AG04449 (cell line): ENCODE data around the gene PEX26.

Experiments
- CTCF ChIA-PET: fragments of 350-600 bp; formaldehyde crosslinking; extraction: SDS; loops from one replicate; lab custom pipeline; 2021; ENCODE audit warnings: antibody characterized with exemption; lab: Yijun Ruan, JAX
- POLR2A ChIA-PET: fragments of 400-600, 350-600 bp; formaldehyde crosslinking; extraction: SDS; loops from one replicate; lab custom pipeline; 2020; ENCODE audit warnings: antibody characterized with exemption, inconsistent platforms; lab: Yijun Ruan, JAX
- DNase-seq: peaks from one replicate; pipeline ENCODE4 v3.0.0-alpha.2; 2010; ENCODE audit warnings: low read depth, low spot score
- H3K4me3 ChIP-seq: 2 replicates; pipeline ENCODE4 v1.5.1; 2011; ENCODE audit warnings: low read depth, mild to moderate bottlenecking, control low read depth, low read length
- TF ChIP-seq, protein P1 (sequence below): IDR thresholded peaks from one replicate; pipeline ENCODE4 v1.5.1; 2011; ENCODE audit warnings: mild to moderate bottlenecking, moderate library complexity, low read length, control low read depth, inconsistent platforms; ENCODE audit not compliant: insufficient read depth; ENCODE audit errors: missing control alignments

Gene PEX26

DNA sequence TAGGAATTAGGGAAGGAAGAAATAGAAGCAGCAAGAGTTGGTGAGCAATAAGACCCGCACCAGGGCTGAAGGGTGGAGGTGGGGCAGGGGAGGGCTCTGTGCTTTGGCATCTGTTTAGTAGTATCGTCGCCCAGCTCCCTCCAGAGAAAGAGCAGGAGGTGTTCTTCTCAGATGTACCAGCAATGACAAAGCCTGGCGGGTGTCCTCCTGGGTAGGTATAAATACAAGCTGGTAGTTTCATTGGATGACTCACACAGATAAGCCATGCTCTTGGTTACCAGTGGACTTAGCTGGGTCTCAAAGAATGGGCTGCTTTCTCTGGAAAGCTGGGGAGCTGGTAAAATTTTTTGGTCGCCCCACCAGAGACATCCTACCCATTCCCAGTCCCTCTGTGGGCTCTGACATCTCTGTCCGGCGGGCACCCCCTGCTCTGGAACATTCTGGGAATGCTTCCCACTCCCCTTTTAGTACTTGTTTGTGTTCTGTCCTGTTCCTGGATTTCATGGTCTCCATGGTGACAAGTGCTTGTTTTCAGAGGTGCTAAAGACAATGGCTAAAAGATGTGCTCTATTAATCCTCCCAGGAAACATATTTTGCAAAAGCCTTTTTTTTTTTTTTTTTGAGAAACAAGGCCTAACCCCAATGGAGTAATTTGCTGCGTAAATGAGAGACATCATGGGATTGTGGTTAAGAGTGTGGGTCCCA lies 17.5 kb downstream of the PEX26 start:
- TF ChIP-seq, protein P1, sequence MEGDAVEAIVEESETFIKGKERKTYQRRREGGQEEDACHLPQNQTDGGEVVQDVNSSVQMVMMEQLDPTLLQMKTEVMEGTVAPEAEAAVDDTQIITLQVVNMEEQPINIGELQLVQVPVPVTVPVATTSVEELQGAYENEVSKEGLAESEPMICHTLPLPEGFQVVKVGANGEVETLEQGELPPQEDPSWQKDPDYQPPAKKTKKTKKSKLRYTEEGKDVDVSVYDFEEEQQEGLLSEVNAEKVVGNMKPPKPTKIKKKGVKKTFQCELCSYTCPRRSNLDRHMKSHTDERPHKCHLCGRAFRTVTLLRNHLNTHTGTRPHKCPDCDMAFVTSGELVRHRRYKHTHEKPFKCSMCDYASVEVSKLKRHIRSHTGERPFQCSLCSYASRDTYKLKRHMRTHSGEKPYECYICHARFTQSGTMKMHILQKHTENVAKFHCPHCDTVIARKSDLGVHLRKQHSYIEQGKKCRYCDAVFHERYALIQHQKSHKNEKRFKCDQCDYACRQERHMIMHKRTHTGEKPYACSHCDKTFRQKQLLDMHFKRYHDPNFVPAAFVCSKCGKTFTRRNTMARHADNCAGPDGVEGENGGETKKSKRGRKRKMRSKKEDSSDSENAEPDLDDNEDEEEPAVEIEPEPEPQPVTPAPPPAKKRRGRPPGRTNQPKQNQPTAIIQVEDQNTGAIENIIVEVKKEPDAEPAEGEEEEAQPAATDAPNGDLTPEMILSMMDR: no peak
- CTCF ChIA-PET: interaction anchor here (1.2 to 1.9 kb wide), 2 partner anchors 17 to 265 kb away, joined by 4 to 6 read pairs; no protein-coding TSS in a partner anchor
- no peak for DNase-seq
- H3K4me3 ChIP-seq: no peak overlapping the region
- POLR2A ChIA-PET: no interaction called here

DNA sequence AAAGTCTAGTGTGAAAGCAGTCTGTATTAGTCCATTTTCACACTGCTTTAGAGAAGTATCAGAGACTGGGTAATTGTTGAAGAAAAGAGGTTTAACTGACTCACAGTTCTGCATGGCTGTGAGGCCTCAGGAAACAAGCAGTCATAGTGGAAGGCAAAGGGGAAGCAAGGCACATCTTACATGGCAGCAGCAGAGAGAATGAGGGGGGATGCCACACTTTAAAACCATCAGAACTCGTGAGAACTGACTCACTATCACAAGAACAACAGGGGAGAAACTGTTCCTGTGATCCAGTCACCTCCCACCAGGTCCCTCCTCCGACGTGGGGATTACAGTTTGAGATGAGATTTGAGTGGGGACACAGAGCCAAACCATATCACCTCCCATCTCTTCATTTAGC lies 19.0 kb downstream of the PEX26 start:
- no peak overlapping the region for H3K4me3 ChIP-seq
- no peak for DNase-seq
- TF ChIP-seq, protein P1: no peak
- POLR2A ChIA-PET: no interaction called here
- CTCF ChIA-PET: no interaction called here

DNA sequence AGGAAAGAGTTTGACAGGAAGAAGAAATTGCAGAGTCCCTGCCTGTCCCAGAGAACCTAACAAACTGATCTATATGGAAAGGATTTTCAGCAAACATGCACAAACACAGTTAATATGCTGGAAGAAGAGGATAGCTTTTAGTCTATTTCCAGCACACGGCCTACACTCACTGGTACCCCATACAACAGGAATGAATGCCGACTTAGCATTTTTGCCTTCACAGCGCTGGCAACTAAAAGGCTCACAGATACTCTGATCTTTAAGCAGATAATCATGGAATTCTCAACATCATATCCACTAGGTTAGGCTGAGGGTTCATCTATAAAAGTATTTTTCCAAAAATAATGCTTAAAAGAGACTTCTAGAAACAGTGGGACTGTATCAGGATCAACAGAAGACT lies 23.0 kb downstream of the PEX26 start:
- no peak for DNase-seq
- no peak overlapping the region for H3K4me3 ChIP-seq
- TF ChIP-seq, protein P1: no peak
- ChIA-PET POLR2A (no interaction called here), CTCF (interaction anchor here (1.3 to 2.0 kb wide), 4 partner anchors 12 to 56 kb away, joined by 3 to 6 read pairs (median 4); no protein-coding TSS in a partner anchor)

DNA sequence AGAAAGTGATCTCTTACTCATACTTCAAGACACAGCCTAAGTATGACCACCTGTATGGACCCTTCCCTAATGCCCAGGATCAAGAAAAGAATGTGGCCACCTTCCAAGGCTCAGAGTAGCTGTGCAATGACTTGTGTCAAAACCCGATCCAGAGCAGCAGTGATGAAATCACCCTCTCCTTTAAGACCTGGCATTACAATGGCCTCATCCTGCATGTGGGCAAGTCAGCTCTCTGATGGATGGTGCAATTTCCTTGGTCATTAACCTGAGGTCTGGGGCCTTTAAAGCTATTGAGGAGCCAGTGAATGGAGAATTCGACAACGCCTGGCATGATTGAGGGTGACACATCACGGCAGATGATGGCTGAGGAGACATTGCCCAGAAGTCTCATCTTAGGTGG lies 23.7 kb downstream of the PEX26 start:
- ChIA-PET POLR2A (no interaction called here), CTCF (interaction anchor here (2.0 kb wide), 1 partner anchor 25 kb away, joined by 6 read pairs; no protein-coding TSS in a partner anchor)
- TF ChIP-seq, protein P1: no peak
- no peak overlapping the region for H3K4me3 ChIP-seq
- DNase-seq: no peak

DNA sequence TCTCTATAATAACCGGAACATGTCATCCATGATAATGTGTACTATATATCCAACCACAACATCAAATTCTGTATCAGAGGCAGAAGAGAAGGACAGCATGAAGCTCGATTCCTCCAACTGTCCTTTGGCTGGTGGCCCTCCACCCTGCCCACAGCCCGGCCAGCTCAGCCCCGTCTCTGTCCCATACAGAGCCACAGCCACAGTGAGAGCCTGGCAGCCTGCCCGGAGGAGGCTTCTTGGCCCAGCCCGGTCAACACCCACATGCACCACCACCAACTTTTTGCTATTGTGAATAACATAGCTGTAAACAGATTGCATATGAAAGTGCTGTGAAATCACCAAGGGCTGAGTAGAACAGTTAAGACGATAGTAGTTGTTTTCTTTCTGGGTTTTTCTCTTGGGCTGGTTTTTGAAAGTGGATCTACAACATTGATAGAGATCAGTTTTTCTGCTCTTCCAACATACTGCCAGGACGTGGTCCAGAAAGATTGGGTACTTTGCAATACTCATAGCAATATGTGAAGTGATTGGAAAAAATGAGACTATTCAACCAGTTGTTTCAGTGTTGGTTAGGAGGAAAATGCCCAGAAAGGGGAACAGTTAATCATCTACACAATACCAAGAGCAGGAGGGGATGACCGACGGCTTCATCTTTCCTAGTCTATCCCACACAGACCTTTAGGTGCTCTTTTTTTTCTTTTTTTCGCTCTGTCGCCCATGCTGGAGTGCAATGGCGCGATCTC lies 25.9 kb downstream of the PEX26 start:
- POLR2A ChIA-PET: no interaction called here

More for the DNA sequence above, 25.9 kb downstream of the PEX26 start:
- TF ChIP-seq, protein P1: no peak
- no peak overlapping the region for H3K4me3 ChIP-seq
- CTCF ChIA-PET: no interaction called here
- DNase-seq: no peak
